ENCODE measurements around the gene SMCO2. TPM values are rescaled to one million over a fixed set of nuclear protein-coding genes. Genes with fewer than 3 reads are reported as not detected.

Gene SMCO2
- total and polyA plus RNA-seq, 4 donors: not detected

GRCh38 chr12:27431185-27431584 is 15.4 kb upstream of the SMCO2 start:
- H3K27me3 ChIP-seq (ENCODE audit: control insufficient read depth in 4 of 4, insufficient read depth in 4 of 4, low read length in 3 of 4): no peaks in the 10 kb centered on the region
- no peak overlapping the region for H3K9ac ChIP-seq (ENCODE audit: low read depth in 1 of 2, low read length in 2 of 2)
- no peak overlapping the region for H3K4me3 ChIP-seq (ENCODE audit: low read depth in 1 of 3, low read length in 3 of 3)
- H3K4me1 ChIP-seq (ENCODE audit: control insufficient read depth in 4 of 4, insufficient read depth in 4 of 4, low read length in 3 of 4): peaks cover 0 to 2% (median 0%) of the 10 kb centered on the region in 4 donors
- 90% methylated on average over 4 of the region's 4 CpGs for WGBS
- no peaks in the 10 kb centered on the region for H3K36me3 ChIP-seq (ENCODE audit: control insufficient read depth in 4 of 4, insufficient read depth in 3 of 4, low read depth in 1 of 4, low read length in 3 of 4)
- no peak for DNase-seq (ENCODE audit: low spot score)
- H3K9me3 ChIP-seq (ENCODE audit: control insufficient read depth in 4 of 4, low read length in 3 of 4): no peaks in the 10 kb centered on the region
- no peak overlapping the region for H3K27ac ChIP-seq (ENCODE audit: low read depth in 1 of 2, low read length in 2 of 2)
- TF ChIP-seq YY1 (IDR thresholded peaks at IDR 0.05): no peak
- TF ChIP-seq, protein P1, sequence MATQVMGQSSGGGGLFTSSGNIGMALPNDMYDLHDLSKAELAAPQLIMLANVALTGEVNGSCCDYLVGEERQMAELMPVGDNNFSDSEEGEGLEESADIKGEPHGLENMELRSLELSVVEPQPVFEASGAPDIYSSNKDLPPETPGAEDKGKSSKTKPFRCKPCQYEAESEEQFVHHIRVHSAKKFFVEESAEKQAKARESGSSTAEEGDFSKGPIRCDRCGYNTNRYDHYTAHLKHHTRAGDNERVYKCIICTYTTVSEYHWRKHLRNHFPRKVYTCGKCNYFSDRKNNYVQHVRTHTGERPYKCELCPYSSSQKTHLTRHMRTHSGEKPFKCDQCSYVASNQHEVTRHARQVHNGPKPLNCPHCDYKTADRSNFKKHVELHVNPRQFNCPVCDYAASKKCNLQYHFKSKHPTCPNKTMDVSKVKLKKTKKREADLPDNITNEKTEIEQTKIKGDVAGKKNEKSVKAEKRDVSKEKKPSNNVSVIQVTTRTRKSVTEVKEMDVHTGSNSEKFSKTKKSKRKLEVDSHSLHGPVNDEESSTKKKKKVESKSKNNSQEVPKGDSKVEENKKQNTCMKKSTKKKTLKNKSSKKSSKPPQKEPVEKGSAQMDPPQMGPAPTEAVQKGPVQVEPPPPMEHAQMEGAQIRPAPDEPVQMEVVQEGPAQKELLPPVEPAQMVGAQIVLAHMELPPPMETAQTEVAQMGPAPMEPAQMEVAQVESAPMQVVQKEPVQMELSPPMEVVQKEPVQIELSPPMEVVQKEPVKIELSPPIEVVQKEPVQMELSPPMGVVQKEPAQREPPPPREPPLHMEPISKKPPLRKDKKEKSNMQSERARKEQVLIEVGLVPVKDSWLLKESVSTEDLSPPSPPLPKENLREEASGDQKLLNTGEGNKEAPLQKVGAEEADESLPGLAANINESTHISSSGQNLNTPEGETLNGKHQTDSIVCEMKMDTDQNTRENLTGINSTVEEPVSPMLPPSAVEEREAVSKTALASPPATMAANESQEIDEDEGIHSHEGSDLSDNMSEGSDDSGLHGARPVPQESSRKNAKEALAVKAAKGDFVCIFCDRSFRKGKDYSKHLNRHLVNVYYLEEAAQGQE (IDR thresholded peaks at IDR 0.05): no peak

DNA sequence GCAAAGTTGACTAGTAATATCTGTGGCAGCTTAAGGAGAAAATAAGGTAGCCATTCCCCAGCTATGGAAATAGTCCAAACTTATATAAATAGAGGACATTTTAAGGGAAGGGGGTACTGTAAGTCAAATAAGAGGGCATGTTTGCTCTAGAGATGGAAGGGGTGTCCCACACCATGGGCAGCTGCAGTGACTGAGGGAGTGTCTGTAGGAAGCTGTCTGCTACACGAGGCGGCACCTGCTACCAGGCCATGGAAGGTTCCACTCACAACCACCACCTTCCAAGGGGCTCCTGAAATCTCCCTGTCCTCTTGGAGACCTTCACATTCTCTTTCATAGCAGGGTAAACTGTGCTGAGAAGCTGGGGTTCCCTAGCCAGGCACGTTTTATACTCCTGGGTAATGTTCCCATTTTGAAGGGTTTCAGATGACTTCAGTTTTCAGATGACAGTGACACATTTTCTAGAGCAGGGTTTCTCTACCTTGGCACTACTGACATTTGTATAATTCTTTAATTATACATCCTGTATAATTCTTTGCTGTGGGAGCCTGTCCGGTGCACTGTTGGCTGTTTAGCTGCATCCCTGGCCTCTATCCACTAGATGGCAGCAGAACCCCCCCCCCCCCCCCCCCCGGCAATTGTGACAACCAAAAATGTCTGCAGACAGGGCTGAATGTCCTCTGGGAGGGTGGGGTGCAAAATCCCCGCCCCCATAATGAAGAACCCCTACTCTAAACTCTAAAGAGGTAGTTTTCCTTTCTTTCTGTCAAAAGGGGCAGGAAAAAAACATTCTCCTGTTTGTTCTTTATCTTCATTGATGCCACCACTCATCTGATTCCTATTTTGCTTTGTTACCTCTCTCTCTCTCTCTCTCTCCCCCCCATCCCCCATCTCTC is 11.6 kb upstream of the SMCO2 start:
- H3K4me1 ChIP-seq (ENCODE audit: control insufficient read depth in 4 of 4, insufficient read depth in 4 of 4, low read length in 3 of 4): peaks cover 0 to 2% (median 0%) of the 10 kb centered on the region in 4 donors
- H3K27ac ChIP-seq (ENCODE audit: low read depth in 1 of 2, low read length in 2 of 2): no peak overlapping the region
- DNase-seq (ENCODE audit: low spot score): peak; percentile 54
- H3K9ac ChIP-seq (ENCODE audit: low read depth in 1 of 2, low read length in 2 of 2): no peak overlapping the region
- no peaks in the 10 kb centered on the region for H3K27me3 ChIP-seq (ENCODE audit: control insufficient read depth in 4 of 4, insufficient read depth in 4 of 4, low read length in 3 of 4)
- no peaks in the 10 kb centered on the region for H3K36me3 ChIP-seq (ENCODE audit: control insufficient read depth in 4 of 4, insufficient read depth in 3 of 4, low read depth in 1 of 4, low read length in 3 of 4)
- TF ChIP-seq CTCF (IDR thresholded peaks at IDR 0.05; ENCODE audit: low read depth, low read length, missing input control): peak; percentile 63
- TF ChIP-seq RAD21 (IDR thresholded peaks at IDR 0.05): peak; percentile 74 to 77
- TF ChIP-seq NR2F2 (IDR thresholded peaks at IDR 0.05): no peak
- H3K9me3 ChIP-seq (ENCODE audit: control insufficient read depth in 4 of 4, low read length in 3 of 4): no peaks in the 10 kb centered on the region
- no peak overlapping the region for H3K4me3 ChIP-seq (ENCODE audit: low read depth in 1 of 3, low read length in 3 of 3)
- 32% methylated on average over 6 of the region's 6 CpGs for WGBS

DNA sequence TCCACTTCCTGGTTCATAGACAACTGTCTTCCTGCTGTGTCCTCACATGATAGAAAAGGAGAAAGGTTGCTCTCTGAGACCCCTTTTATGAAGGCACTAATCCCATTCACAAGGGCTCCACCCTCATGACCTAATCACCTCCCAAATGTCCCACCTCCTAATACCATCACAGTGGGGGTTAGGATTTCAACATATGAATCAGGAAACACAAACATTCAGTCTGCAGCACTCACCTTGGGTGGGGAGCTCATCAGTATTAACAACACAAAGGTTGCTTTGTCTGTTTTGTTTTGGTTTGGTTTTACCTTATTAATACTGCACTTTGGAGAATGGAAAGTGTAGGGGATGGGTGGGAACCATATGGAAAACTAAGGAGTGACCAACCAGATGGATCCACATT is 10.5 kb upstream of the SMCO2 start:
- Histone ChIP-seq H3K36me3 (ENCODE audit: control insufficient read depth in 4 of 4, insufficient read depth in 3 of 4, low read depth in 1 of 4, low read length in 3 of 4) (no peaks in the 10 kb centered on the region), H3K27ac (ENCODE audit: low read depth in 1 of 2, low read length in 2 of 2) (no peak overlapping the region), H3K9me3 (ENCODE audit: control insufficient read depth in 4 of 4, low read length in 3 of 4) (no peaks in the 10 kb centered on the region), H3K9ac (ENCODE audit: low read depth in 1 of 2, low read length in 2 of 2) (no peak overlapping the region), H3K27me3 (ENCODE audit: control insufficient read depth in 4 of 4, insufficient read depth in 4 of 4, low read length in 3 of 4) (no peaks in the 10 kb centered on the region), H3K4me1 (ENCODE audit: control insufficient read depth in 4 of 4, insufficient read depth in 4 of 4, low read length in 3 of 4) (peaks cover 0 to 2% (median 0%) of the 10 kb centered on the region in 4 donors), H3K4me3 (ENCODE audit: low read depth in 1 of 3, low read length in 3 of 3) (no peak overlapping the region)
- DNase-seq (ENCODE audit: low spot score): no peak
- TF ChIP-seq EGR1 (IDR thresholded peaks at IDR 0.05; ENCODE audit: low read depth in 2 of 2) (no peak), SP1 (IDR thresholded peaks at IDR 0.05) (no peak), HNF4A (conservative IDR thresholded peaks at IDR 0.05) (no peak), YY1 (IDR thresholded peaks at IDR 0.05) (no peak), FOXA2 (IDR thresholded peaks at IDR 0.05) (no peak), TAF1 (conservative IDR thresholded peaks at IDR 0.05) (no peak), RAD21 (IDR thresholded peaks at IDR 0.05) (no peak), NR2F2 (IDR thresholded peaks at IDR 0.05) (no peak), FOXA1 (IDR thresholded peaks at IDR 0.05) (no peak)
- TF ChIP-seq, protein P2, sequence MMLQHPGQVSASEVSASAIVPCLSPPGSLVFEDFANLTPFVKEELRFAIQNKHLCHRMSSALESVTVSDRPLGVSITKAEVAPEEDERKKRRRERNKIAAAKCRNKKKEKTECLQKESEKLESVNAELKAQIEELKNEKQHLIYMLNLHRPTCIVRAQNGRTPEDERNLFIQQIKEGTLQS (IDR thresholded peaks at IDR 0.05): no peak
- TF ChIP-seq, protein P1 (IDR thresholded peaks at IDR 0.05): no peak
- TF ChIP-seq, protein P3, sequence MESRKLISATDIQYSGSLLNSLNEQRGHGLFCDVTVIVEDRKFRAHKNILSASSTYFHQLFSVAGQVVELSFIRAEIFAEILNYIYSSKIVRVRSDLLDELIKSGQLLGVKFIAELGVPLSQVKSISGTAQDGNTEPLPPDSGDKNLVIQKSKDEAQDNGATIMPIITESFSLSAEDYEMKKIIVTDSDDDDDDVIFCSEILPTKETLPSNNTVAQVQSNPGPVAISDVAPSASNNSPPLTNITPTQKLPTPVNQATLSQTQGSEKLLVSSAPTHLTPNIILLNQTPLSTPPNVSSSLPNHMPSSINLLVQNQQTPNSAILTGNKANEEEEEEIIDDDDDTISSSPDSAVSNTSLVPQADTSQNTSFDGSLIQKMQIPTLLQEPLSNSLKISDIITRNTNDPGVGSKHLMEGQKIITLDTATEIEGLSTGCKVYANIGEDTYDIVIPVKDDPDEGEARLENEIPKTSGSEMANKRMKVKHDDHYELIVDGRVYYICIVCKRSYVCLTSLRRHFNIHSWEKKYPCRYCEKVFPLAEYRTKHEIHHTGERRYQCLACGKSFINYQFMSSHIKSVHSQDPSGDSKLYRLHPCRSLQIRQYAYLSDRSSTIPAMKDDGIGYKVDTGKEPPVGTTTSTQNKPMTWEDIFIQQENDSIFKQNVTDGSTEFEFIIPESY (IDR thresholded peaks at IDR 0.05): no peak

Measured in liver (tissue), 9 donors.